ENCODE measurements around the gene PLEKHB1.
"Not testable (repeated sequence)": the region's sequence is repeated elsewhere in the genome, so short reads cannot be mapped to it uniquely, and the experiment has no call there.

PLEKHB1 gene

DNA sequence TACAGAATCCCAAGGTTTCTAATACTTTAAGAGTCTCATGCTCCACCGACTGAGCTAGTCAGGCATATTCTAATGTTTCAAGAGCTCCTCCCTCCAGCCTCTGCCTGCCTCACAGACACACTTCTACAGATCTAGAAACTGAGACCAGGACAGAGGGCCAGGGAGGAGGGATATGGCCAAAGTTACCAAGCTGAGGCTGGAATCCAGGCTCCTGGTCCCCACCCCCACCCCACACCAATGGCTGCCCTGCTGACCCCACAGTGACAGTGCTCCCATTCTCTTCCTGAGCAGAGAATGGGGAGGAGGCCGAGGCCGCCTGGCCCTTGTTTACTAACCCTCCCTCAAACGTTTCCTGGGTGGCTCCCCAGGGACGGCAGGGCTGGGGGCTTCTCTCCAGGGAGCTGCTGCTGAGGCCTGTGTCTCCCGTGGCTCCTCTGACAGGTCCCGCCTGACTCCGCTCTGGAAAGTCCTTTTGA, 2.2 kb downstream of the PLEKHB1 start:
- DNase-seq: no peak

GRCh38 chr11:73649206-73649605, 2.8 kb downstream of the PLEKHB1 start:
- DNase-seq: no peak

DNA sequence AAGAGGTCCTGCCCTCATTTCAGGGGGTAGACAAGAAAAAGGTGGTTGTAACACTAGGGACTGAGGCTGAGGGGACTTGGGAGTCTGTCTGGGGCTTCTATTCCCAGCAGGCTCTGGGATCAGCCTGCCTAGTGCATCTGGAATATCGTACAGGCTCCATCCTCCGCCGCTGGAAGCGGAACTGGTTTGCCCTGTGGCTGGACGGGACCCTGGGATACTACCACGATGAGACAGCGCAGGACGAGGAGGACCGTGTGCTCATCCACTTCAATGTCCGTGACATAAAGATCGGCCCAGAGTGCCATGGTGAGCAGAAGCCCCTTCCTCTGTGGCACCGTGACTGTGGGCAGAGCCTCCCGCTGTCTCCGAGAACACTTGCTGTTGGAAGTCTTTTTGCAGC, 4.0 kb downstream of the PLEKHB1 start:
- DNase-seq: no peak

GRCh38 chr11:73651252-73651651, 4.9 kb downstream of the PLEKHB1 start:
- DNase-seq: no peak

- DNase-seq: no peak
Observed at GRCh38 chr11:73651661-73652045, 5.3 kb downstream of the PLEKHB1 start.

GRCh38 chr11:73652046-73652730, 5.8 kb downstream of the PLEKHB1 start:
- DNase-seq: no peak

DNA sequence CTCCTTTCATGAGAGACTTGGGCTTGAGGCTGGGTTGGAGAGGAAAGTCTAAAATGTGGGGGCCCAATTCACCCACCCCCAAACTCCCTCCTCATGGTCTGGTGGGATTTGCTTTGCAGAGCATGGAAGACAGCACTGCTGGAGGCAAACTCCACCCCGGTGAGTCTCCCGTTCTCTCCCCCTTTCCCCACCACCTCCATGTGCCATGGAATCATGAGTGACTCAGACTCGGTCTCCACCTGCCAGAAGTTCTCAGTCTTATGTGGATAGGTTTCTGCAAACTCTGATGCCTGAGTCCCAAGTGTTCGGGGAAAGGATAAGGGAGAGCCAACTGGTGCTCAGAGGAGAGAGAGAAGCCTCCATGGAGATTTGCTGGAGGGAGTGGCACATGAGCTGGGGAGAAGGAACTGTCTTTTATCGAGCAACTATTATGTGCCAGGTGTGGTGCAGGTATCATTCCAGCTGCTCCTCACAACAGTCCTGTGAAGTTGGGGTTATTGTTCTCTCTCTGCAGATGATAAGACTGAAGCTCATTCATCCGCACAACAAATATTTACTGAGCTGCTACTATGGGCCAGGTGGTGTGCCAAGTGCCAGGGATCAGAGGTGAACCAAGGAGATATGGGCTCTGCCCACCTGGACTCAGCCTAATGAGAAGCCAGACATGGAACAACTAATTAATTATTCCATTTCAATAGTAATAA, 6.6 kb downstream of the PLEKHB1 start:
- DNase-seq: no peak

- DNase-seq: no peak
Observed at GRCh38 chr11:73653996-73654395, 7.6 kb downstream of the PLEKHB1 start.

GRCh38 chr11:73654482-73655021, 8.2 kb downstream of the PLEKHB1 start:
- DNase-seq: no peak

GRCh38 chr11:73655686-73656085, 9.3 kb downstream of the PLEKHB1 start:
- DNase-seq: no peak

GRCh38 chr11:73656985-73657384, 10.6 kb downstream of the PLEKHB1 start:
- DNase-seq: no peak

- no peak for DNase-seq
Observed at GRCh38 chr11:73659961-73660360, 13.6 kb downstream of the PLEKHB1 start.

- DNase-seq: no peak
Observed at GRCh38 chr11:73660497-73661034, 14.2 kb downstream of the PLEKHB1 start.

DNA sequence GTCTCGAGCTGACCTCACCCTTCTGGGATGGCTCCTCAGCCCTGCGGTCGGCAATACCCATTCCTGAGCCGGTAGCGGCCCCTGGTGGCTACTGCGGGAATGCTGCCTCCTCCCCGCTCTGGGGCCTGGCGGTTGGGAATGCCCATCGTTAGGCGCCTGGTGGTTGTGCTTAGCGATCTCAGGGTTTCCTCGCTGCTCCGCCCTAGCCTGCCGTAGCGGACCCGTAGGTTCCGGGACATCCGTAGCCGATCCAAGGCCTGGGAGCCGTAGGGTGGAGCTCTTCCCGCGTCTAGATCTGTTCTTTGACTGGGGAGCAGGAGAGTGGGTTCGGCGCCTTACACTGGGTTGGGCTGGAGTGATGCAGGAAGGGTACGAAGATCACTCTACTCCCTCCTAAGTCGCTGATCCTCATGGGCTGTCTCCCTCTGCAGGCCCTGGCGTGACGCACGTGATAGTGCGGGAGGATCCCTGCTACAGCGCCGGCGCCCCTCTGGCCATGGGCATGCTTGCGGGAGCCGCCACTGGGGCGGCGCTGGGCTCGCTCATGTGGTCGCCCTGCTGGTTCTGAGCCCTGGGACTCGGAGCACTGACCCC, 14.8 kb downstream of the PLEKHB1 start:
- peak; percentile 57 for DNase-seq

DNA sequence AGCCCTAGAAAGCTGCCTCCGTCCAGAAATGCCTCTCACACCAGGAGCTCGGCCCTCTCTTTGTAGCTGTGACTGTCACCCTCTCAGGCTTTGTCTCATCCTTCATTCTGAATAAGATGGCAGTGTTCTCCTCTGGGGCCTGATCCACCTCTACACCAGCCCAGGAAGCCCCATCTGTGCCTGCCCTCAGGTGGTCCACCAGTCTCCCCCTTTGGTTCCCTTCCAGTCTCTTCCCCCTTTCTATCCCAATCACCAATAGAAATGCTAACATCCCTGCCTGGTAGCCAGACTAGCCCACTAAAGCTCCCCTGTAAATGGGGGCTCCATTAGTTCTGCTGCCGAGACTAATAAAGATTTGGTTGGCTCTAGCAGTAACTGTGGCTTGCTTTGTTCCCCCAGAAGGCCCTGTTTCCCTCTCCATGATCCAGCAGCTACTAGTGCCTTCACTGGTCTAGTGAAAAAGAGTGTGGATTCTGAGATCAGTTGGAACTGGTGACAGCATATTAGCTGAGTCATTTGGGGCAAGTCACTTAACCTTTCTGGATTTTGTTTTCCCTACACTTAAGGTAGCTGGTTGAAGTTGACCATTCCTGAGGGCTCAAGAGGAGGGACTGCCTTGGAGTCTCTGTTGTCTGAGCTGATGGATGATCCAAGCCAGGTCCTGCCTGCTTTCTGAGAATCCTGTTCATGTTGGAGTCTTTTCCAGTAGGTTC, 16.2 kb downstream of the PLEKHB1 start:
- DNase-seq: no peak

DNA sequence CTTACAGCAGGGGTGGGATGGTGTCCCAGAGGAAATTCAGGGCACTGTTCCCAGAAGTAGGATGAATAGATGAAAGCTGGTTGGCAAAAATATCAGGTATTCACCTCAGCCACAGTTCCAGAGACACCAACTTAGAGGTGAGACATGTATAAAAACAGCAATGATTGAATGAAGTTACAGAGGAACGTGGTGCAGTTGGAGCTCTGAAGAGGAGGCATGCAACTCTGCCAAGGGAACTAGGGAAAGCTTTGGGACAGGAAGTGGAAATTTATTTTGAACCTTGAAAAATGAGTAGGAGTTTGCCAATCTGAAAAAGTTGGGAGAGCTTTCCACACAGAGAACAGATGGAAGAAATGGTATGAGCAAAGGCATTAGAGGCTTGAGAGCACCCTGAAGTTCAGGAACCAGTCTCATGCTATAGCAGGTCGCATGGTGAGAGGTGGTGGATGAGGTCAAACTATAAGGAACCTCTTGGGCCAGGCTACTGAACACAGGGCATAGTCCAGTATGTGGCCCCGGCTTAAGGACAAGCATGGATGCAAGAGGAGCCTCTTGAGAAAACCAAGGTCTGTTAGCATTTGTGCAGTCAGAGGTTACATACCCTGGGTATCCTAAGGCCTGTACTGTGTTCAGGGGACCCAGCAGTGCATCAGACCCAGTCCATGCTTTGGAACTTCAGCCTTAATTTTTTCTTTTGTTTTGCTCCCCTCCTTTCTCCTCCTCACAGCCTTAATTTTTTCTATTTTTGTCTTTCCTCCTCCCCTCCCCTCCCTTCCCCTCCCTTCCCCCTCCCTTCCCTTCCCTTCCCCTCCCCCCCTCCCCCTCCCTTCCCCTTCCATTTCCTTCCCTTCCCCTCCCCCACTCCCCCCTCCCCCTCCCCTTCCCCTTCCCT, 17.5 kb downstream of the PLEKHB1 start:
- no peak for DNase-seq

DNA sequence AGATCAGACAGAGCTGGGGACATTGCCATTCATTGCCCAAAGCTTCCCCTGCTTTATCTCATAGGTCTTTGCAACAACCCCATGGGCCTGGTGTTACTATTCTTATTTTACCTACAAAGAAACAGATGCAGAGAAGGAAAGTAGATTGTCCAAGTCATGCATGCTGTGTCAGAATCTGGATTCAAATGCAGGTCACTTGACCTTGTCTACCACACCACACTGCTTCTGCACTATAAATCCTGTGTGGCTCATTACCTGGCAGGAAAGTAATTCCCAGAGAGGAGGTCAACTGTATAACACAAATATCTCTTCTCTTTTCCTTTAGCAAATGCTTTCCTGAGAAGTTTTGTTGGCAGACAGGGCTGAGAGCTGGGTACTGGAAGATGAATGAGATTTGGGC, 18.5 kb downstream of the PLEKHB1 start:
- no peak for DNase-seq

- no peak for DNase-seq
Observed at GRCh38 chr11:73667891-73668290, 21.5 kb downstream of the PLEKHB1 start.

DNA sequence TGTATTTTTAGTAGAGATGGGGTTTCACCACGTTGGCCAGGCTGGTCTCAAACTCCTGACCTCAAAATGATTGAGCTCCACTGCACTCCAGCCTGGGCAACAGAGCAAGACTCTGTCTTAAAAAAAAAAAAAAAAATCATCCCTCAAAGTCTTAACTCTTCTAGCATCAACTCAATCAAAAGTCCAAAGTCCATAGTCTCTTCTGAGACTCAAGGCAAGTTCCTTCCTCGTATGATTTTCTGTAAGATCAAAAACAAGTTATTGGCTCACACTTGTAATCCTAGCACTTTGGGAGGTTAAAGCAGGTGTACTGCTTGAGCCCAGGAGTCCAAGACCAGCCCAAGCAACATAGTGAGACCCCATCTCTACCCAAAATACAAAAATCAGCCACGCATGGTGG, 24.4 kb downstream of the PLEKHB1 start:
- no peak for DNase-seq

GRCh38 chr11:73671701-73672100, 25.3 kb downstream of the PLEKHB1 start:
- no peak for DNase-seq

DNA sequence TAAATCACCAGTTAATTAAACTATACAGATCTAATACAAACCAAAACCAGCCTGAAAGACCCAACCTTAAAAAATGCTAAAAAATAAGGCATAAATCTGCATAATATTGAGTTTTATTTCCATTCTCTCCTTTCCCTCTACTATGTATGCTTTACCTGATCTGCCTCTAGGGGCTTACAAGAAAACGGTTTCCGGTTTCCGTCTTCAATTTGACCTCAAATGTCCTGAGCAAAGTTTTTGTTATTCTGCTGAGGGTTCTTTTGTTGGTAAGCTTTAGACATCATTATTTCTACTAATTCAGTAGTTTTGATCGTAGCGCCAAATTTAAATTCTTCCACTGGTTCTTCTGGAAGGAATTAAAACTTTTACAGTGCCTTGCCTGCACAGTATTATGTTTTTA, 30.2 kb downstream of the PLEKHB1 start:
- DNase-seq: not testable (repeated sequence)

DNA sequence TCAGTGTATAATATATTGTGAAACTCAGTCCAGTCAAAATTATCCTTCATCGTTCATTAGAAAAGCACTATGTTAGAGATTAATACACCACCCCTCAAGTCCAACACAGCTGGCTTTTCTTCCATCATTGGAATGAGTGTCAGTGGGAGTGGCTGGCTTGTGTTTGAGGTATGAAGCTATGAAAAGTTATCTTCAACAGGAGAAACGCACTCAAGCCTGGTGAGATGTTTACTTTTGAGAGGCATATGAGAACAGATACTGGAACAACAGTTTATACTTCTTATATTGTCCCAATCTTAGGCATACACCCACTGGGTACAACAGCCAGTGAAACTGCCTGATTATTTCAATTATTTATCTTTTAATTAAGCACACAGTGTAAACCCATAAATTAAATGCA, 34.3 kb downstream of the PLEKHB1 start:
- no peak for DNase-seq
